ENCODE measurements around the gene TBC1D26. TPM values are rescaled to one million over a fixed set of nuclear protein-coding genes. Genes with fewer than 3 reads are reported as not detected.

The TBC1D26 gene
- total and polyA plus RNA-seq, 2 of the 4 experiments (the other 2 are of a cell fraction): 0.02 TPM; not detected in 1

GRCh38 chr17:15776871-15777270, 44.8 kb downstream of the TBC1D26 start:
- POLR2A ChIA-PET (ENCODE audit: unreplicated experiment): no interaction called here
- no TSS peak for BruUV-seq (replicated peaks)
- Histone ChIP-seq H3K36me3 (ENCODE audit: control insufficient read depth, insufficient read depth, low read length) (no peaks in the 10 kb centered on the region), H2AFZ (replicated peaks; ENCODE audit: low read length, poor library complexity) (no peak overlapping the region), H2AK9ac (replicated peaks; ENCODE audit: low read depth, low read length, poor library complexity) (no peak overlapping the region), H3K14ac (replicated peaks; ENCODE audit: low read depth, low read length) (no peak overlapping the region), H3K27ac (ENCODE audit: insufficient read depth, low read length) (no peak overlapping the region), H4K8ac (ENCODE audit: low read depth in 2 of 2, low read length in 2 of 2) (no peak overlapping the region), H3K9me3 (ENCODE audit: control insufficient read depth, insufficient read depth, low read length) (peaks cover 3% of the 10 kb centered on the region; the same call in 1 of the 2 replicates), H2BK5ac (ENCODE audit: low read depth, low read length, poor library complexity, severe bottlenecking) (no peak overlapping the region), H3K4ac (ENCODE audit: low read depth, low read length) (no peak overlapping the region), H2BK120ac (ENCODE audit: low read depth, low read length) (no peak overlapping the region), H3K4me3 (ENCODE audit: insufficient read depth, low read depth, low read length) (no peak overlapping the region), H3K56ac (ENCODE audit: extremely low read depth, insufficient read depth, low read length) (no peak overlapping the region), H3K4me1 (ENCODE audit: control insufficient read depth, insufficient read depth, low read length) (no peaks in the 10 kb centered on the region), H2BK20ac (ENCODE audit: low read depth, low read length) (no peak overlapping the region), H4K20me1 (ENCODE audit: insufficient read depth, low read length) (no peaks in the 10 kb centered on the region), H3K79me1 (ENCODE audit: low read depth in 1 of 2, low read length in 2 of 2) (no peaks in the 10 kb centered on the region), H3K9me1 (ENCODE audit: insufficient read depth, low read length) (no peaks in the 10 kb centered on the region), H2AK5ac (ENCODE audit: low read depth, low read length) (no peak overlapping the region), H4K5ac (ENCODE audit: low read depth, low read length) (no peak overlapping the region), H3K27me3 (ENCODE audit: control insufficient read depth, insufficient read depth, low read length) (no peaks in the 10 kb centered on the region), H3K9ac (ENCODE audit: low read depth, low read length) (no peak overlapping the region), H3K23ac (ENCODE audit: low read depth, low read length) (no peak overlapping the region), H3K4me2 (ENCODE audit: low read depth, low read length) (no peak overlapping the region), H2BK15ac (ENCODE audit: low read depth, low read length) (no peak overlapping the region), H3K18ac (ENCODE audit: low read depth, low read length) (no peak overlapping the region), H4K91ac (ENCODE audit: insufficient read depth, low read depth, low read length) (no peak overlapping the region)
- in situ Hi-C loops (cut with MboI; ENCODE audit: low sequenced_read_pairs) (no loop called here), dilution Hi-C loops (cut with HindIII; ENCODE audit: low sequenced_read_pairs, unreplicated experiment) (no loop called here), intact Hi-C loops (cut with micrococcal nuclease) (no loop called here)
- TF ChIP-seq MXI1 (IDR thresholded peaks at IDR 0.05; ENCODE audit: borderline replicate concordance, low read depth, low read length): no peak
- no peak for TF ChIP-seq NFE2L2 (IDR thresholded peaks at IDR 0.05; ENCODE audit: low read depth, low read length)
- TF ChIP-seq MAFK (IDR thresholded peaks at IDR 0.05; ENCODE audit: low read depth, low read length): no peak
- no peak for TF ChIP-seq FOS (IDR thresholded peaks at IDR 0.05; ENCODE audit: low read depth, low read length)
- TF ChIP-seq RFX5 (IDR thresholded peaks at IDR 0.05; ENCODE audit: low read depth, low read length): no peak
- TF ChIP-seq RAD21 (IDR thresholded peaks at IDR 0.05; ENCODE audit: low read length): no peak
- no peak for TF ChIP-seq USF2 (IDR thresholded peaks at IDR 0.05; ENCODE audit: low read depth, low read length)
- no peak for TF ChIP-seq CTCF (conservative IDR thresholded peaks at IDR 0.05; ENCODE audit: low read depth, low read length)
- TF ChIP-seq MAZ (IDR thresholded peaks at IDR 0.05; ENCODE audit: borderline replicate concordance, low read depth, low read length): no peak
- TF ChIP-seq ELK1 (IDR thresholded peaks at IDR 0.05; ENCODE audit: borderline replicate concordance, low read depth, low read length): no peak
- TF ChIP-seq RCOR1 (IDR thresholded peaks at IDR 0.05; ENCODE audit: insufficient replicate concordance, low read length): no peak
- TF ChIP-seq BHLHE40 (IDR thresholded peaks at IDR 0.05; ENCODE audit: low read depth, low read length): no peak
- TF ChIP-seq CHD1 (IDR thresholded peaks at IDR 0.05; ENCODE audit: low read depth, low read length): no peak
- TF ChIP-seq POLR2A (IDR thresholded peaks at IDR 0.05; ENCODE audit: low read depth, low read length): no peak
- TF ChIP-seq CEBPB (IDR thresholded peaks at IDR 0.05; ENCODE audit: low read depth, low read length): no peak
- no peak for TF ChIP-seq SMC3 (IDR thresholded peaks at IDR 0.05; ENCODE audit: low read depth, low read length)
- DNase-seq (no peak), ATAC-seq (ENCODE audit: low read depth) (no peak)
- CTCF ChIA-PET: no interaction called here

All from IMR-90 (cell line).